GM10266 (cell line): ENCODE measurements around the gene CCNYL1.

Source experiments
- DNase-seq: peaks from one replicate; pipeline ENCODE4 v3.0.0; 2012; ENCODE audit errors: extremely low spot score
- TF ChIP-seq, protein P1 (sequence below): IDR thresholded peaks from 2 replicates; pipeline ENCODE4 v1.5.1; 2012; ENCODE audit warnings: mild to moderate bottlenecking, low read depth; ENCODE audit not compliant: control insufficient read depth, insufficient read depth; ENCODE audit errors: missing control alignments

CCNYL1 gene

DNA sequence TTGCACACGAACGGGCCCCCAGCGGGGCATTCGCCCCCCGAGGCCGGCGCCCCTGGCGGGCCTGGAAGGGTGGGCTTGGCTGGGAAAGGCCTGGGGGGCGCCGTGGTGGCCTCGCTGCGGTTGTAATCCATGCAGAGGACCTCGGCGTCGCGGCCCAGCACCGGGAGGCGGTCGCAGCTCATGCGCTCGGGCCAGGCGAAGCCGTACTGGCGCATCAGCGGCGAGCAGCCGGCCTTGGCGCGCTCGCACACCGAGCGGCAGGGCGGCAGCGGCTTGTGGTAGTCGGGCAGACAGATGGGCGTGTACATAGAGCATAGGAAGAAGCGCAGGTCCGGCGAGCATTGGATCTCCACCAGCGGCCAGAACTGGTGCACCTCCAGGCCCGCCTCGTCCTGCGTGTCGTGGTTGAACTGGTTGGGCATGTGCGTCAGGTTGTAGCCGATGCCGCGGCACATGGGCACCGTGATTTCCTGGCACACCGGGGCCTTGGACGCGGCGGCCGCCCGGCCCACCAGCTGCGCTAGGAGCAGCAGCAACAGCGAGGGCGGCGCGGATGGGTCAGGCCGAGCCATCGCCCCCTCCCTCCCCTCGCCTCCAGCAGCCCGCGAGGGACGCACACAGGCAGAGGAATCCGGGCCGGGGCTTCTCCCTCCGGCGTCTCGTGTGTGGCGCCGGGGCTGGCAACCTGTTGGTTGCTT lies 56.9 kb downstream of the CCNYL1 start:
- TF ChIP-seq, protein P1, sequence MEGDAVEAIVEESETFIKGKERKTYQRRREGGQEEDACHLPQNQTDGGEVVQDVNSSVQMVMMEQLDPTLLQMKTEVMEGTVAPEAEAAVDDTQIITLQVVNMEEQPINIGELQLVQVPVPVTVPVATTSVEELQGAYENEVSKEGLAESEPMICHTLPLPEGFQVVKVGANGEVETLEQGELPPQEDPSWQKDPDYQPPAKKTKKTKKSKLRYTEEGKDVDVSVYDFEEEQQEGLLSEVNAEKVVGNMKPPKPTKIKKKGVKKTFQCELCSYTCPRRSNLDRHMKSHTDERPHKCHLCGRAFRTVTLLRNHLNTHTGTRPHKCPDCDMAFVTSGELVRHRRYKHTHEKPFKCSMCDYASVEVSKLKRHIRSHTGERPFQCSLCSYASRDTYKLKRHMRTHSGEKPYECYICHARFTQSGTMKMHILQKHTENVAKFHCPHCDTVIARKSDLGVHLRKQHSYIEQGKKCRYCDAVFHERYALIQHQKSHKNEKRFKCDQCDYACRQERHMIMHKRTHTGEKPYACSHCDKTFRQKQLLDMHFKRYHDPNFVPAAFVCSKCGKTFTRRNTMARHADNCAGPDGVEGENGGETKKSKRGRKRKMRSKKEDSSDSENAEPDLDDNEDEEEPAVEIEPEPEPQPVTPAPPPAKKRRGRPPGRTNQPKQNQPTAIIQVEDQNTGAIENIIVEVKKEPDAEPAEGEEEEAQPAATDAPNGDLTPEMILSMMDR: no peak
- peak; percentile 43 for DNase-seq

DNA sequence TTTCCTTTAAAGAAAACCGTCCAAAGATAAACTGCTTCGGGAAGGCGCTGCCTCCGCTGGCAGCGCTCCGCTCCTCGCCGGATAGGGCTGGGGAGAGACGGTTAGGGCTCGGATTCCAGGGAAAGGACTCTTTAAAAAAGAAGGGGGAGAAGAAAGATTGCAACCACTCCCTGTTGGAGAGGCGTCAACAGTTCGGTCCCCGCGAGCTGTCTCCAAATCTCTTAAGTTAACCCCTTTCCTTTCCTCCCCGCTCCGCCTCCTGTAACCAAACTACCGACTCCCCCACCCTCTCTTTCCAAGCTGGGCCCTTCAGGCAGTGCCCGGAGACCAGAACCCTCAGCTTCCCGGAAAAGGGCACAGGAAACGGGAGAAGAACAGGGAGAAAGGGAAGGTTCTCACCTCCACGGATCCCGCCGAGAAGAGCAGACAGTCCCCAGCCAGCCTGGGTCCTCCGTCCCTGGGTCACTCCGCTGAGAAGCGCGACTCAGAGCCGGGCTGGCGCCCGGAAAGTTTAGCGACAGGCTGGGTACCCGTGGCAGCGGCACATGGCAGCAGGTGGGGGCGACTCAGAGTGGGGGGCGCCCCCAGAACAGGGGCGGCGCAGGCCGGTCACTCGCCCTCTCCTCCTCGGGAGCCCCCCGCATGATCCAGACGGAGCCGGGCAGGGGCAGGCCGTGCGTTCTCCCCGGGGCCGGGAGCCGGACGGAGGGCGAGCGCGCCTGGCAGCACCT lies 57.6 kb downstream of the CCNYL1 start:
- TF ChIP-seq, protein P1: no peak
- DNase-seq: peak; percentile 62

DNA sequence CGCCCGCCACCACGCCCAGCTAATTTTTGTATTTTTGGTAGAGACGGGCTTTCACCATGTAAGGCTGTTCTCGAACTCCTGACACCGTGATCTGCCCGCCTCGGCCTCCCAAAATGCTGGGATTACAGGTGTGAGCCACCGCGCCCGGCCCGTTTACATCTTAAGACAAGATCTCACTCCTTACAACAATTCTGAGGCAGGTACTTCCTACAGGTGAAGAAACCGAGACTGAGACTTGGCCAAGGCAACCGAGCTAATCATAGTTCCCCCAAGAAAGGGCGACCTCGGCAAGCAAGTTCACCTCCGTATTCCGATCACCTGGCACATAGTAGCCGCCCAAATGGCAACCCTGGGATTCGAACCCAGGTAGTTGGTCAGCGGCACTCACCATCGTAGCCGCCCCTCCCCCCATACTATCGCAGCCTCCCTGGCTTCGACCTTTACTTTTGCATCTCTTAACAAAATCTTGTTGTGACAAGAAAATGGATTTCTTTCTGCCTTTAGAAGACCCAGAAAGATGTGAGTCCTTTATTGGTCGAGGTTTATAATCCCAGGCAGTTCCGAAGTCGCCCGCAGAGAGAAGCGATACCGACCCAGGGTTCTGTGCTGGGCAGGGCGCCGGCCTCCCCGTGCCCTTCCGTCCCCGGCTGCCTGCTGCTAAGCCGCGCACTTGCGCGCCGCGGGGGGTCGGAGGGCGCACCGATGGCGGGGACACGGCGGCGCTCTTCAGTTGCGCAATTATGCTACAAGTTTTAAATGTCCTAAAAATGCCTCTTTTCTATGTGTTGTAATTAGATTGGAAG lies 59.4 kb downstream of the CCNYL1 start:
- DNase-seq: peak; percentile 35
- TF ChIP-seq, protein P1: no peak

DNA sequence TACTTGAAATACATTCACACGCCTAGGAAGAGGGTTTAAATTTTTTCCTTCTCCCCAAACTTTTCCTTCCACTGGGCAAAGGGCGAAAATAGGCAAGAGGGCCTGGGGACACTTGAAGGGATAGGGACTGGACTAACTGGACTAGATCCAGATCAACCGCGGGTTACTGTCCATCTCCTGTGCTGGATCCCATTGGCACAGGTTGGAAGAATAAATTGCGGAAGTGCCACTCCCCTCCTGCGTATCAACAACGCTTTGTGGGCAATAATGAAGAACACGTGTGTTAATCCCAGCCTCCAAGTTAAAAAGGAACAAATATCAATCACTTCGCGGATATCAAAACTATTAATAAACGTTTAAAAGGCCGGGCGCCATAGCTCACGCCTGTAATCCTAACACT lies 60.0 kb downstream of the CCNYL1 start:
- no peak for DNase-seq
- TF ChIP-seq, protein P1: no peak

GRCh38 chr2:207772081-207772843 lies 60.8 kb downstream of the CCNYL1 start:
- TF ChIP-seq, protein P1: no peak
- DNase-seq: no peak

- TF ChIP-seq, protein P1: no peak
- no peak for DNase-seq
Measured at GRCh38 chr2:207772844-207773205, 61.4 kb downstream of the CCNYL1 start.
